HepG2 (cell line): ENCODE results near the gene ACTN4. TPM values are rescaled to one million over a fixed set of nuclear protein-coding genes. Genes with fewer than 3 reads are reported as not detected.

Source experiments
- ATAC-seq: fragments of 200-7000 bp; cut with Tn5 transposase; 3 replicates; pipeline ENCODE4 v1.9.1; 2020; ENCODE audit warnings: mild to moderate bottlenecking, moderate library complexity
- BruUV-seq: library from RNA; stranded (reverse); fragments of 400-500 nt; replicated peaks from 2 replicates; lab custom pipeline; 2021; lab: Mats Ljungman, UMichigan
- CTCF ChIA-PET: fragments of 300-600 bp; formaldehyde crosslinking; extraction: SDS; loops from one replicate; lab custom pipeline; 2021; ENCODE audit warnings: low total read pairs, inconsistent platforms, low intra/inter-chr PET ratio; lab: Yijun Ruan, JAX
- POLR2A ChIA-PET: fragments of 350-600 bp; sonication (Branson Sonifier 250); formaldehyde crosslinking; loops from one replicate; lab custom pipeline; 2020; ENCODE audit warnings: antibody characterized with exemption, inconsistent platforms; lab: Yijun Ruan, JAX
- DNase-seq: peaks from one replicate; pipeline ENCODE4 v3.0.0-alpha.2; 2015; ENCODE audit warnings: low spot score
- FAIRE-seq: peaks from 3 replicates; lab custom pipeline; 2011; peaks lifted over from hg19 to GRCh38; lab: Jason Lieb, UNC
- H2AFZ ChIP-seq: one replicate; pipeline ENCODE4 v1.6.1; 2011; ENCODE audit warnings: low read length, inconsistent platforms
- H3K27ac ChIP-seq: fragments of 300-600 bp; 3 replicates; pipeline ENCODE4 v1.8.0; 2011; ENCODE audit warnings: mixed run types, mild to moderate bottlenecking, mixed read lengths, low read length, inconsistent platforms; ENCODE audit not compliant: insufficient read depth; ENCODE audit errors: extremely low read length
- H3K27me3 ChIP-seq, 2 experiments: fragments of 200-600 bp in 1 of 2; 2 replicates in 1 of 2; 3 replicates in 1 of 2; pipeline versions ENCODE4 v1.6.0 to v1.8.0; 2011; ENCODE audit warnings: low read length in 2 of 2, mild to moderate bottlenecking in 2 of 2, moderate library complexity in 2 of 2, inconsistent platforms in 1 of 2; ENCODE audit not compliant: insufficient read depth in 2 of 2, control insufficient read depth in 1 of 2
- H3K36me3 ChIP-seq, 2 experiments: fragments of 200-600 bp in 1 of 2; replicated peaks in 1 of 2; 2 replicates in 1 of 2; 3 replicates in 1 of 2; pipeline versions ENCODE4 v1.5.1 to v1.8.0; 2011; ENCODE audit warnings: low read length in 2 of 2, inconsistent platforms in 1 of 2; ENCODE audit not compliant: insufficient read depth in 2 of 2, control insufficient read depth in 1 of 2
- H3K4me1 ChIP-seq: 2 replicates; pipeline ENCODE4 v1.5.1; 2012; ENCODE audit warnings: low read length, inconsistent platforms; ENCODE audit not compliant: insufficient read depth
- H3K4me2 ChIP-seq: 2 replicates; pipeline ENCODE4 v1.6.0; 2011; ENCODE audit warnings: low read depth, low read length, inconsistent platforms
- H3K4me3 ChIP-seq, 3 experiments: fragments of 200-600 bp in 1 of 3; sonication (generic), shearing (Covaris generic) in 1 of 3; replicated peaks in 1 of 3; 2 replicates each; pipeline ENCODE4 v1.5.1; 2011 to 2016; ENCODE audit warnings: low read length in 3 of 3, inconsistent platforms in 2 of 3, low read depth in 2 of 3, mild to moderate bottlenecking in 2 of 3, control low read depth in 1 of 3, mixed read lengths in 1 of 3; ENCODE audit not compliant: insufficient read depth in 1 of 3
- H3K79me2 ChIP-seq: one replicate; pipeline ENCODE4 v1.6.1; 2011; ENCODE audit warnings: low read length, inconsistent platforms; ENCODE audit not compliant: insufficient read depth
- H3K9ac ChIP-seq: 2 replicates; pipeline ENCODE4 v1.6.0; 2011; ENCODE audit warnings: mild to moderate bottlenecking, low read depth, low read length, inconsistent platforms; ENCODE audit not compliant: insufficient read depth
- H3K9me3 ChIP-seq: 2 replicates; pipeline ENCODE4 v1.5.1; 2012; ENCODE audit warnings: mild to moderate bottlenecking, low read length
- H4K20me1 ChIP-seq: 2 replicates; pipeline ENCODE4 v1.6.0; 2011; ENCODE audit warnings: inconsistent platforms, mild to moderate bottlenecking, low read length, moderate library complexity; ENCODE audit not compliant: insufficient read depth
- AKAP8 ChIP-seq: sonication (generic); formaldehyde crosslinking; IDR thresholded peaks from 2 replicates; pipeline ENCODE4 v1.5.1; 2020; ENCODE audit warnings: mild to moderate bottlenecking, missing genetic modification reagents
- CHD2 ChIP-seq: IDR thresholded peaks from 2 replicates; pipeline ENCODE4 v1.6.1; 2011; ENCODE audit warnings: low read depth, low read length, improper control_type of control experiment
- DNMT1 ChIP-seq: sonication (generic); formaldehyde crosslinking; IDR thresholded peaks from 2 replicates; pipeline ENCODE4 v1.5.1; 2020; ENCODE audit warnings: mild to moderate bottlenecking, missing genetic modification reagents
- NFKBIZ ChIP-seq: IDR thresholded peaks from 2 replicates; pipeline ENCODE4 v1.6.1; 2018; ENCODE audit warnings: missing genetic modification reagents, missing compliant biosample characterization
- TEF ChIP-seq: sonication (generic); formaldehyde crosslinking; IDR thresholded peaks from 2 replicates; pipeline ENCODE4 v1.5.0; 2020; ENCODE audit warnings: missing genetic modification reagents
- ZNF17 ChIP-seq: sonication (generic); formaldehyde crosslinking; IDR thresholded peaks from 2 replicates; pipeline ENCODE4 v1.5.0; 2020; ENCODE audit warnings: mild to moderate bottlenecking, missing genetic modification reagents
- ZNF644 ChIP-seq: IDR thresholded peaks from 2 replicates; pipeline ENCODE4 v1.6.1; 2016; ENCODE audit warnings: low read depth
- ZNF691 ChIP-seq: sonication (generic); formaldehyde crosslinking; IDR thresholded peaks from 2 replicates; pipeline ENCODE4 v1.4.0; 2020; ENCODE audit warnings: missing genetic modification reagents, low read depth, mild to moderate bottlenecking, borderline replicate concordance
- ZNF7 ChIP-seq: IDR thresholded peaks from 2 replicates; pipeline ENCODE4 v1.6.1; 2016; ENCODE audit warnings: missing biosample characterization, missing genetic modification reagents
- WGBS: methylation state at CpG from one replicate; pipeline ENCODE4 v1.1.6; 2017; ENCODE audit warnings: low lambda C conversion rate; 5-methylcytosine and 5-hydroxymethylcytosine counted together
- in situ Hi-C: cut with HindIII; loops from 2 replicates; pipeline ENCODE4 v1.10.0; 2017; ENCODE audit warnings: low pct_unique_long_range_greater_than_20kb; ENCODE audit not compliant: extremely low pct_ligation_motif_present
- intact Hi-C: fragments of 100-400 bp; cut with micrococcal nuclease; formaldehyde crosslinking; loops from one replicate; pipeline ENCODE4 v1.10.0; 2022; ENCODE audit not compliant: unreplicated experiment
- polyA plus RNA-seq, 8 experiments: library from polyadenylated mRNA; depleted of rRNA in 3 of 8; stranded (reverse) in 7 of 8; unstranded in 1 of 8; fragments of >200 nt; fragmentation: Illumina TruSeq in 4 of 8; extraction: Trizol in 4 of 8; gene quantifications; 2 replicates each; pipeline versions ENCODE4 v1.2.1 to v1.2.3, GENCODE V29; 2011 to 2016; ENCODE audit warnings: low read depth in 4 of 8, missing spikeins in 1 of 8, mixed read lengths in 1 of 8; ENCODE audit not compliant: insufficient read depth in 1 of 8
- total RNA-seq, 5 experiments: library from RNA; depleted of rRNA; stranded (reverse); fragments of >200 nt; fragmentation: Illumina TruSeq; extraction: Trizol; gene quantifications; 2 replicates each; pipeline ENCODE4 v1.2.3, GENCODE V29; 2016; ENCODE audit warnings: low read depth in 1 of 5

Gene ACTN4
- total and polyA plus RNA-seq, 2 of the 13 experiments (the other 11 are each of a cell fraction or from before 2014, with no cell fraction given) = 171 to 192 TPM

- H3K36me3 ChIP-seq = no peaks in the 10 kb centered on the region
- H3K4me1 ChIP-seq = peaks cover 50% of the 10 kb centered on the region
- no peak overlapping the region for H2AFZ ChIP-seq
- no peaks in the 10 kb centered on the region for H4K20me1 ChIP-seq
- ChIA-PET POLR2A (no interaction called here), CTCF (no interaction called here)
- H3K9me3 ChIP-seq = no peaks in the 10 kb centered on the region
- BruUV-seq = no TSS peak
- H3K27ac ChIP-seq = no peak overlapping the region
- H3K9ac ChIP-seq = no peak overlapping the region
- TF ChIP-seq ZNF691 (CRISPR knock-in tag) (no peak), ZNF7 (CRISPR knock-in tag) (no peak), AKAP8 (CRISPR knock-in tag) (no peak), ZNF17 (no peak), ZNF644 (no peak), TEF (no peak), CHD2 (no peak), DNMT1 (CRISPR knock-in tag) (no peak), NFKBIZ (CRISPR knock-in tag) (no peak)
- peaks cover 0 to 2% of the 10 kb centered on the region in 2 experiments; a peak in 2 of 5 replicates for H3K27me3 ChIP-seq
- in situ Hi-C loops (no loop called here), intact Hi-C loops (no loop called here)
- 53% methylated on average over 7 of the region's 7 CpGs for WGBS
- H3K4me2 ChIP-seq = no peak overlapping the region
- H3K4me3 ChIP-seq = no peak overlapping the region
- DNase-seq = no peak
- no peak for ATAC-seq
- no peak for FAIRE-seq
- no peaks in the 10 kb centered on the region for H3K79me2 ChIP-seq
Observed at GRCh38 chr19:38781058-38781457, 133.6 kb downstream of the ACTN4 start.

Other genes with a start within 250 kb of the ACTN4 start
- 7.4 and 10.0 TPM in 2 replicates for gene FAM98C, start 244.6 kb upstream of the ACTN4 start, total RNA-seq (2016; rRNA removed; fragmentation: Illumina TruSeq; extraction: Trizol)
- 11.0 and 11.5 TPM in 2 replicates for gene FAM98C, start 244.6 kb upstream of the ACTN4 start, polyA plus RNA-seq (2011; rRNA removed)
- not detected in 2 replicates for gene RASGRP4, start 221.4 kb upstream of the ACTN4 start, total RNA-seq (2016; rRNA removed; fragmentation: Illumina TruSeq; extraction: Trizol)
- gene RASGRP4, start 221.4 kb upstream of the ACTN4 start, polyA plus RNA-seq (2011; rRNA removed) = not detected in 2 replicates
- not detected in 2 replicates for gene RYR1, start 214.0 kb upstream of the ACTN4 start, total RNA-seq (2016; rRNA removed; fragmentation: Illumina TruSeq; extraction: Trizol)
- 0.03 and 0.14 TPM in 2 replicates for gene RYR1, start 214.0 kb upstream of the ACTN4 start, polyA plus RNA-seq (2011; rRNA removed)
- 0.89 TPM in 1 of 2 replicates, not detected in the other for gene MAP4K1, start 29.7 kb upstream of the ACTN4 start, total RNA-seq (2016; rRNA removed; fragmentation: Illumina TruSeq; extraction: Trizol)
- gene MAP4K1, start 29.7 kb upstream of the ACTN4 start, polyA plus RNA-seq (2011; rRNA removed) = 0.24 and 0.35 TPM in 2 replicates
- gene EIF3K, start 28.5 kb upstream of the ACTN4 start, total RNA-seq (2016; rRNA removed; fragmentation: Illumina TruSeq; extraction: Trizol) = 258 and 351 TPM in 2 replicates
- 179 and 230 TPM in 2 replicates for gene EIF3K, start 28.5 kb upstream of the ACTN4 start, polyA plus RNA-seq (2011; rRNA removed)
- gene CAPN12, start 96.8 kb downstream of the ACTN4 start, total RNA-seq (2016; rRNA removed; fragmentation: Illumina TruSeq; extraction: Trizol) = 0.62 and 1.6 TPM in 2 replicates
- 13.6 and 20.4 TPM in 2 replicates for gene CAPN12, start 96.8 kb downstream of the ACTN4 start, polyA plus RNA-seq (2011; rRNA removed)
- not detected in 2 replicates for gene LGALS7, start 125.9 kb downstream of the ACTN4 start, total RNA-seq (2016; rRNA removed; fragmentation: Illumina TruSeq; extraction: Trizol)
- 0.73 and 0.85 TPM in 2 replicates for gene LGALS7, start 125.9 kb downstream of the ACTN4 start, polyA plus RNA-seq (2011; rRNA removed)
- 0.73 and 1.7 TPM in 2 replicates for gene LGALS7B, start 141.6 kb downstream of the ACTN4 start, total RNA-seq (2016; rRNA removed; fragmentation: Illumina TruSeq; extraction: Trizol)
- 2.1 and 4.0 TPM in 2 replicates for gene LGALS7B, start 141.6 kb downstream of the ACTN4 start, polyA plus RNA-seq (2011; rRNA removed)
- 0.24 and 0.32 TPM in 2 replicates for gene LGALS4, start 165.3 kb downstream of the ACTN4 start, total RNA-seq (2016; rRNA removed; fragmentation: Illumina TruSeq; extraction: Trizol)
- gene LGALS4, start 165.3 kb downstream of the ACTN4 start, polyA plus RNA-seq (2011; rRNA removed) = 0.48 and 0.71 TPM in 2 replicates
- 45.4 and 54.8 TPM in 2 replicates for gene ECH1, start 184.1 kb downstream of the ACTN4 start, total RNA-seq (2016; rRNA removed; fragmentation: Illumina TruSeq; extraction: Trizol)
- 198 and 277 TPM in 2 replicates for gene ECH1, start 184.1 kb downstream of the ACTN4 start, polyA plus RNA-seq (2011; rRNA removed)
- gene HNRNPL, start 202.3 kb downstream of the ACTN4 start, total RNA-seq (2016; rRNA removed; fragmentation: Illumina TruSeq; extraction: Trizol) = 270 and 278 TPM in 2 replicates
- 148 and 156 TPM in 2 replicates for gene HNRNPL, start 202.3 kb downstream of the ACTN4 start, polyA plus RNA-seq (2011; rRNA removed)
- gene RINL, start 230.6 kb downstream of the ACTN4 start, total RNA-seq (2016; rRNA removed; fragmentation: Illumina TruSeq; extraction: Trizol) = 10.3 and 11.4 TPM in 2 replicates
- gene RINL, start 230.6 kb downstream of the ACTN4 start, polyA plus RNA-seq (2011; rRNA removed) = 18.0 and 18.5 TPM in 2 replicates